GM19035 (cell line): Measurements from ENCODE around the gene TP63.

Experiments used
- ATAC-seq: cut with Tn5 transposase; IDR thresholded peaks from one replicate; pipeline ENCODE4 v1.9.1; 2021; ENCODE audit not compliant: unreplicated experiment

TP63 gene

GRCh38 chr3:189902230-189903186 is 271.3 kb downstream of the TP63 start:
- ATAC-seq = no peak

- ATAC-seq = no peak
Measured at GRCh38 chr3:189903562-189904250, 272.5 kb downstream of the TP63 start.

GRCh38 chr3:189907803-189908202 is 276.6 kb downstream of the TP63 start:
- ATAC-seq = no peak

GRCh38 chr3:189908646-189909045 is 277.5 kb downstream of the TP63 start:
- no peak for ATAC-seq

- ATAC-seq = no peak
Measured at GRCh38 chr3:189909139-189909538, 277.9 kb downstream of the TP63 start.

GRCh38 chr3:189909573-189909972 is 278.4 kb downstream of the TP63 start:
- no peak for ATAC-seq

GRCh38 chr3:189911001-189911400 is 279.8 kb downstream of the TP63 start:
- no peak for ATAC-seq

GRCh38 chr3:189914799-189915198 is 283.6 kb downstream of the TP63 start:
- no peak for ATAC-seq

GRCh38 chr3:189921770-189922169 is 290.6 kb downstream of the TP63 start:
- ATAC-seq = no peak

GRCh38 chr3:189927975-189928895 is 297.0 kb downstream of the TP63 start:
- ATAC-seq = no peak

GRCh38 chr3:189936201-189936945 is 305.2 kb downstream of the TP63 start:
- no peak for ATAC-seq

- ATAC-seq = no peak
Measured at GRCh38 chr3:189937302-189938127, 306.3 kb downstream of the TP63 start.

GRCh38 chr3:189941125-189941524 is 309.9 kb downstream of the TP63 start:
- ATAC-seq = no peak

GRCh38 chr3:189941679-189942078 is 310.5 kb downstream of the TP63 start:
- ATAC-seq = no peak

GRCh38 chr3:189942948-189943347 is 311.8 kb downstream of the TP63 start:
- ATAC-seq = no peak

GRCh38 chr3:189944285-189945145 is 313.3 kb downstream of the TP63 start:
- no peak for ATAC-seq

GRCh38 chr3:189945935-189946709 is 314.9 kb downstream of the TP63 start:
- no peak for ATAC-seq
